ENCODE results near the gene DCDC2. TPM values are rescaled to one million over a fixed set of nuclear protein-coding genes. Genes with fewer than 3 reads are reported as not detected.
A peak's percentile ranks its signal among the peaks of the same experiment; 100 is the strongest.
"Not testable (repeated sequence)": the region's sequence is repeated elsewhere in the genome, so short reads cannot be mapped to it uniquely, and the experiment has no call there.

The DCDC2 gene
- total RNA-seq, 1 donor from 2014 or later, result 1.4 TPM

DNA sequence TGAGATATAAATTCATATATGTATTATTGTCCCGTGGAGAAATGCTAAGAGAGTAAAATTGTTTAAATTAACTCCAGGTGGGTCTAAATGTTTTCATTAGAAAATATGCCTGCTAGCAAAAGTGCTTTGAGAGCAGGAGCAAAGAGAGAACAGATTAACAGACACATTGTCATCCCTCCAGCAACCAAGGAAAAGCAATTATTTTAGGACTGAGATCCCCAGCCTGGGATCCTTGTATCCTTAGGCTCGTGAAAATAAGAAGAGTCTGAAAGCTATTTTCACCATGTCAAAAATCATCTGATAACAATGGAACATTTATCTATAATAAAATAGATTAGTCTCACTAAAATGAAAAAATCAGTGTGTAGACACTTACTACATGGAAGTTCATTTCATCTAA is 33.3 kb upstream of the DCDC2 start:
- Mint-ChIP-seq H3K36me3 (no peaks in the 10 kb centered on the region), H3K27me3 (ENCODE audit: low read depth) (no peaks in the 10 kb centered on the region), H3K27ac (no peak overlapping the region), H3K4me3 (no peak overlapping the region), H3K9me3 (peaks cover 2% of the 10 kb centered on the region), H3K4me1 (peaks cover 5% of the 10 kb centered on the region)
- TF ChIP-seq, protein P1, sequence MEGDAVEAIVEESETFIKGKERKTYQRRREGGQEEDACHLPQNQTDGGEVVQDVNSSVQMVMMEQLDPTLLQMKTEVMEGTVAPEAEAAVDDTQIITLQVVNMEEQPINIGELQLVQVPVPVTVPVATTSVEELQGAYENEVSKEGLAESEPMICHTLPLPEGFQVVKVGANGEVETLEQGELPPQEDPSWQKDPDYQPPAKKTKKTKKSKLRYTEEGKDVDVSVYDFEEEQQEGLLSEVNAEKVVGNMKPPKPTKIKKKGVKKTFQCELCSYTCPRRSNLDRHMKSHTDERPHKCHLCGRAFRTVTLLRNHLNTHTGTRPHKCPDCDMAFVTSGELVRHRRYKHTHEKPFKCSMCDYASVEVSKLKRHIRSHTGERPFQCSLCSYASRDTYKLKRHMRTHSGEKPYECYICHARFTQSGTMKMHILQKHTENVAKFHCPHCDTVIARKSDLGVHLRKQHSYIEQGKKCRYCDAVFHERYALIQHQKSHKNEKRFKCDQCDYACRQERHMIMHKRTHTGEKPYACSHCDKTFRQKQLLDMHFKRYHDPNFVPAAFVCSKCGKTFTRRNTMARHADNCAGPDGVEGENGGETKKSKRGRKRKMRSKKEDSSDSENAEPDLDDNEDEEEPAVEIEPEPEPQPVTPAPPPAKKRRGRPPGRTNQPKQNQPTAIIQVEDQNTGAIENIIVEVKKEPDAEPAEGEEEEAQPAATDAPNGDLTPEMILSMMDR (IDR thresholded peaks at IDR 0.05; ENCODE audit: unreplicated experiment), result no peak
- no peak for DNase-seq (ENCODE audit: low spot score in 2 of 2, unreplicated experiment in 2 of 2)

DNA sequence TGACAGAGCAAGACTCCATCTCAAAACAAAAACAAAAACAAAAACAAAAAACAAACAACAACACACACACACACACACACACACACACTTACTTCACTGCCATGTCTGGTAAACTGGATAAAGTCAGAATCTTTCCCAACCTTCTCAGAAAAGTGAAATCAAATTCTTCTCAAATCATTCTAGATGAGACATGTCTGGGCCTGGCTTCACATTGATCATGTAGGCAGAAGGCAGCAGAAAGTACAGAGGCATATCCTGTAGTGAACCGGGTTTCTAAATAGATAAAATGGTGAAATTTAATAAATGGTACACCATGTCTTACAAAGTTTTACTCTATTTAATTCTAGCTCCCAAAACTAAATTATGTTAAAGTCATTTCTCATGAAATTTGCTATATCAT is 30.0 kb upstream of the DCDC2 start:
- H3K36me3 Mint-ChIP-seq, result no peaks in the 10 kb centered on the region
- H3K27me3 Mint-ChIP-seq (ENCODE audit: low read depth), result no peaks in the 10 kb centered on the region

DNA sequence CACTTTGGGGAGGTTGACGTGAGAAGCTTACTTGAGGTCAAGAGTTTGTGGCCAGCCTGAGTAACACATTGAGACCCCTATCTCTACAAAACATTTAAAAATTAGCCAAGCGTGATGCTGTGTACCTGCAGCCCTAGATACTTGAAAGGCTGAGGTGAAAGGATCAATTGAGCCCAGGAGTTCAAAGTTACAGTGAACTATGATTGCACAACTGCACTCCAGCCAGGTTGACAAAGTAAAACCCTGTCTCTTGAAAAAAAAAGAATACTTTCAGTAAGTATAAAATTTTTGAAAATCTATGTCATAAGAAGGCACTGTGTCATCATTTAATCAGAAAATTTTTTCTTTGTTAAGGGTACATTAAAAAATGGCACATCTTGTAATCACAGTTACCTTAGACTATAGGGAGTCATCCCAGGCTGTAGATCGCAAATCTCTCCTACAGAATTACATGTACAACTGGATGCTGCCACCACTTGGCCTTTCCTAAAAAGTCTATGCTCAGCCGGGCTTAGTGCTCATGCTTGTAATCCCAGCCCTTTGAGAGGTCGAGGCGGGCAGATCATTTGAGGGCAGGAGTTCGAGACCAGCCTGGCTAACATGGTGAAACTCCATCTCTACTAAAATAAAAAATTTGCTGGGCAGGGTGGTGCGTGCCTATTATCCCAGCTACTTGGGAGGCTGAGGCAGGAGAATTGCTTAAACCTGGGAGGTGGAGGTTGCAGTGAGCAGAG is 27.8 kb upstream of the DCDC2 start:
- H3K27ac Mint-ChIP-seq, result no peak overlapping the region
- TF ChIP-seq, protein P1 (IDR thresholded peaks at IDR 0.05; ENCODE audit: unreplicated experiment), result no peak
- H3K4me1 Mint-ChIP-seq, result peaks cover 14% of the 10 kb centered on the region
- DNase-seq (ENCODE audit: low spot score in 2 of 2, unreplicated experiment in 2 of 2), result no peak
- H3K9me3 Mint-ChIP-seq, result no peaks in the 10 kb centered on the region
- H3K36me3 Mint-ChIP-seq, result no peaks in the 10 kb centered on the region
- H3K27me3 Mint-ChIP-seq (ENCODE audit: low read depth), result no peaks in the 10 kb centered on the region
- no peak overlapping the region for H3K4me3 Mint-ChIP-seq

More for the DNA sequence above, 30.0 kb upstream of the DCDC2 start:
- Mint-ChIP-seq H3K4me3 (no peak overlapping the region), H3K4me1 (peaks cover 5% of the 10 kb centered on the region), H3K27ac (no peak overlapping the region), H3K9me3 (no peaks in the 10 kb centered on the region)
- DNase-seq (ENCODE audit: low spot score in 2 of 2, unreplicated experiment in 2 of 2), result no peak
- TF ChIP-seq, protein P1 (IDR thresholded peaks at IDR 0.05; ENCODE audit: unreplicated experiment), result no peak

DNA sequence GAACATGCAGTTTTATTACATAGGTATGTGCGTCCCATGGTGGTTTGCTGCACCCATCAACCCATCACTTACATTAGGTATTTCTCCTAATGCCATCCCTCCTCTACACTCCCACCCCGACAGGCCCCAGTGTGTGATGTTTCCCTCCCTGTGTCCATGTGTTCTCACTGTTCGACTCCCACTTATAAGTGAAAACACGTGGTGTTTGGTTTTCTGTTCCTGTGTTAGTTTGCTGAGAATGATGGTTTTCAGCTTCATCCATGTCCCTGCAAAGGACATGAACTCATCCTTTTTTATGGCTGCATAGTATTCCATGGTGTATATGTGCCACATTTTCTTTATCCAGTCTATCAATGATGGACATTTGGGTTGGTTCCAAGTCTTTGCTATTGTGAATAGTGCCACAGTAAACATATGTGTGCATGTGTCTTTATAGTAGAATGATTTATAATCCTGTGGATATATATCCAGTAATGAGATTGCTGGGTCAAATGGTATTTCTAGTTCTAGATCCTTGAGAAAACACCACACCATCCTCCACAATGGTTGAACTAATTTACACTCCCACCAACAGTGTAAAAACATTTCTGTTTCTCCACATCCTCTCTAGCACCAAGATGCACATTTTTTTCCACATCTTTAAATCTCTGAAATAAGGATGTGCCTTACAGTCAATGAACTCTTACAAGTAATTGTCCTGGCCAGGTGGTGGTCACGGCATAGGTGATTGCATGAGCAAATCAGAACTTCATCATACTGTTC is 26.7 kb upstream of the DCDC2 start:
- H3K27ac Mint-ChIP-seq, result not testable (repeated sequence)

DNA sequence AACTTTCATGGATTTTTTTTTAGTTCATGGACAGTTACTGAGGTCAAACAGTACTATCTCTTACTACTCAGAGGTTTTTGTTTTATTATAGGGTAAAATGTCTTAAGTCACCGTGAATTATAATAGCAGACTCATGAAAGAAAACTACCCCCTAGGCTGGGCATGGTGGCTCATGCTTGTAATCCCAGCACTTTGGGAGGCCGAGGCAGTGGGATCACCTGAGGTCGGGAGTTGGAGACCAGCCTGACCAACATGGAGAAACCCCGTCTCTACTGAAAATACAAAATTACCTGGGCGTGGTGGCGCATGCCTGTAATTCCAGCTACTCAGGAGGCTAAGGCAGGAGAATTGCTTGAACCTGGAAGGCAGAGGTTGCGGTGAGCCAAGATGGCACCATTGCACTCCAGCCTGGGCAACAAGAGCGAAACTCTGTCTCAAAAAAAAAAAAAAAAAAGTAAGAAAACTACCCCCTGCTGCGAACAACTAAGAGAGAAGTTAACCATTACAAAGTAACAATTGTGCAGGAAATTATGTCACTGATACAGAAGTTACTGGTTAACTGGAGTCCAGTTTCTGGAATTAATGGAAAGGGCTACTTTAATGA is 25.1 kb upstream of the DCDC2 start:
- not testable (repeated sequence) for H3K4me3 Mint-ChIP-seq; DNase-seq (ENCODE audit: low spot score in 2 of 2, unreplicated experiment in 2 of 2); H3K9me3 Mint-ChIP-seq; H3K36me3 Mint-ChIP-seq; H3K27me3 Mint-ChIP-seq (ENCODE audit: low read depth)
- Mint-ChIP-seq H3K4me1 (peaks cover 12% of the 10 kb centered on the region), H3K27ac (peak overlapping the region; percentile 45)

More for the DNA sequence above, 26.7 kb upstream of the DCDC2 start:
- H3K4me1 Mint-ChIP-seq, result peaks cover 14% of the 10 kb centered on the region
- not testable (repeated sequence) for H3K9me3 Mint-ChIP-seq; H3K4me3 Mint-ChIP-seq; DNase-seq (ENCODE audit: low spot score in 2 of 2, unreplicated experiment in 2 of 2); H3K27me3 Mint-ChIP-seq (ENCODE audit: low read depth); H3K36me3 Mint-ChIP-seq

DNA sequence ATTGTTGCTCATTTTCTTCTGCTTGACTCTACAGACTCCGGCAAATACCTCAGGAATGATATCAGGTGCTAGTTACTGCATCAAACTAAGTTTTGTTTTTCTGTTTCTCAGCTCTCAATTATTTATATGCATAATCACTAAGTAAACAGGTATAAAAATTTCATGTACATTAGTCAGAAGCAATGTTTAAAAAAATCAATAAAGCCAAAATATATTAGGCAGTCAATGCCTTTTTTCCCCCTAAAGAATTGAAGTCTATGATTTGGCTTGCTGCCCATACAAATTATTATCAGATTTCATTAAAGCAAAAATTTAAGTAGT is 24.3 kb upstream of the DCDC2 start:
- no peak for DNase-seq (ENCODE audit: low spot score in 2 of 2, unreplicated experiment in 2 of 2)
- no peak overlapping the region for H3K27ac Mint-ChIP-seq
- no peaks in the 10 kb centered on the region for H3K9me3 Mint-ChIP-seq
- peaks cover 9% of the 10 kb centered on the region for H3K4me1 Mint-ChIP-seq
- TF ChIP-seq, protein P1 (IDR thresholded peaks at IDR 0.05; ENCODE audit: unreplicated experiment), result no peak
- no peaks in the 10 kb centered on the region for H3K36me3 Mint-ChIP-seq
- no peak overlapping the region for H3K4me3 Mint-ChIP-seq
- H3K27me3 Mint-ChIP-seq (ENCODE audit: low read depth), result no peaks in the 10 kb centered on the region
